ENCODE measurements around the gene VBP1.
A peak's percentile ranks its signal among the peaks of the same experiment; 100 is the strongest.
"Not testable (repeated sequence)": the region's sequence is repeated elsewhere in the genome, so short reads cannot be mapped to it uniquely, and the experiment has no call there.

Gene VBP1

GRCh38 chrX:155216179-155216939, at the start of gene VBP1:
TSS of gene VBP1 (plus strand) at chrX:155216460. CDS start at chrX:155216483, 23 bp downstream.
- peak; percentile 68 to 78 (median 76) for DNase-seq (ENCODE audit: low read depth in 2 of 3, low spot score in 1 of 3)

GRCh38 chrX:155169881-155170280, 46.4 kb upstream of the VBP1 start:
- DNase-seq (ENCODE audit: low read depth in 2 of 3, low spot score in 1 of 3), result no peak

- DNase-seq (ENCODE audit: low read depth in 2 of 3, low spot score in 1 of 3), result no peak
These were observed 36.8 kb upstream of the VBP1 start for GRCh38 chrX:155179346-155179997.

GRCh38 chrX:155188786-155189185, 27.5 kb upstream of the VBP1 start:
- no peak for DNase-seq (ENCODE audit: low read depth in 2 of 3, low spot score in 1 of 3)

GRCh38 chrX:155211208-155211607, 5.1 kb upstream of the VBP1 start:
- no peak for DNase-seq (ENCODE audit: low read depth in 2 of 3, low spot score in 1 of 3)

- DNase-seq (ENCODE audit: low read depth in 2 of 3, low spot score in 1 of 3), result no peak
These were observed 2.5 kb upstream of the VBP1 start for GRCh38 chrX:155213731-155214130.

GRCh38 chrX:155215443-155216178, 649 bp upstream of the VBP1 start:
- no peak for DNase-seq (ENCODE audit: low read depth in 2 of 3, low spot score in 1 of 3)

- no peak for DNase-seq (ENCODE audit: low read depth in 2 of 3, low spot score in 1 of 3)
These were observed 730 bp downstream of the VBP1 start for GRCh38 chrX:155216940-155217440.

- DNase-seq (ENCODE audit: low read depth in 2 of 3, low spot score in 1 of 3), result no peak
These were observed 2.5 kb downstream of the VBP1 start for GRCh38 chrX:155218777-155219176.

- no peak for DNase-seq (ENCODE audit: low read depth in 2 of 3, low spot score in 1 of 3)
These were observed 5.1 kb downstream of the VBP1 start for GRCh38 chrX:155221351-155221750.

- DNase-seq (ENCODE audit: low read depth in 2 of 3, low spot score in 1 of 3), result not testable (repeated sequence)
These were observed 7.5 kb downstream of the VBP1 start for GRCh38 chrX:155223746-155224145.

GRCh38 chrX:155225774-155226173, 9.5 kb downstream of the VBP1 start:
- no peak for DNase-seq (ENCODE audit: low read depth in 2 of 3, low spot score in 1 of 3)

- DNase-seq (ENCODE audit: low read depth in 2 of 3, low spot score in 1 of 3), result no peak
These were observed 14.9 kb downstream of the VBP1 start for GRCh38 chrX:155231163-155231562.

GRCh38 chrX:155235891-155236290, 19.6 kb downstream of the VBP1 start:
- DNase-seq (ENCODE audit: low read depth in 2 of 3, low spot score in 1 of 3), result no peak

- no peak for DNase-seq (ENCODE audit: low read depth in 2 of 3, low spot score in 1 of 3)
These were observed 21.5 kb downstream of the VBP1 start for GRCh38 chrX:155237719-155238118.

- no peak for DNase-seq (ENCODE audit: low read depth in 2 of 3, low spot score in 1 of 3)
These were observed 26.0 kb downstream of the VBP1 start for GRCh38 chrX:155242300-155242699.

- no peak for DNase-seq (ENCODE audit: low read depth in 2 of 3, low spot score in 1 of 3)
These were observed 30.5 kb downstream of the VBP1 start for GRCh38 chrX:155246748-155247147.

- no peak for DNase-seq (ENCODE audit: low read depth in 2 of 3, low spot score in 1 of 3)
These were observed 31.2 kb downstream of the VBP1 start for GRCh38 chrX:155247497-155247896.

- no peak for DNase-seq (ENCODE audit: low read depth in 2 of 3, low spot score in 1 of 3)
These were observed 35.1 kb downstream of the VBP1 start for GRCh38 chrX:155251391-155251790.

- DNase-seq (ENCODE audit: low read depth in 2 of 3, low spot score in 1 of 3), result no peak
These were observed 43.5 kb downstream of the VBP1 start for GRCh38 chrX:155259752-155260151.

- DNase-seq (ENCODE audit: low read depth in 2 of 3, low spot score in 1 of 3), result no peak
These were observed 46.9 kb downstream of the VBP1 start for GRCh38 chrX:155262970-155263754.

All from stimulated activated CD4-positive, alpha-beta T cell treated with anti-CD3 and anti-CD28 coated beads, Interleukin-12 subunit alpha, Interleukin-12 subunit beta, amount 100 ng/mL, for 48 hours (primary cell).